Natural killer cell (primary cell): ENCODE measurements around the gene CDCA8. TPM values are rescaled to one million over a fixed set of nuclear protein-coding genes. Genes with fewer than 3 reads are reported as not detected.

Experiments
- ATAC-seq, 3 donors: fragments of 150-1000 bp in 2 of 3; fragments of 200-7000 bp in 1 of 3; cut with Tn5 transposase; 1 replicate in 1 of 3; 2 replicates in 2 of 3; pipeline ENCODE4 v1.10.0; 2021; ENCODE audit warnings: mild to moderate bottlenecking in 2 of 3, moderate library complexity in 2 of 3
- DNase-seq, 2 donors: peaks; one replicate each; pipeline versions ENCODE4 v3.0.0 to v3.0.0-alpha.2; 2013 to 2021; ENCODE audit warnings: mixed read lengths in 1 of 2
- H3K27ac ChIP-seq: one replicate; pipeline ENCODE4 v1.5.1; 2013; ENCODE audit warnings: mild to moderate bottlenecking, low read length
- H3K27me3 ChIP-seq: one replicate; pipeline ENCODE4 v1.6.1; 2013; ENCODE audit warnings: low read length; ENCODE audit not compliant: control insufficient read depth, insufficient read depth
- H3K36me3 ChIP-seq: one replicate; pipeline ENCODE4 v1.6.1; 2013; ENCODE audit warnings: low read length; ENCODE audit not compliant: control insufficient read depth, insufficient read depth
- H3K4me1 ChIP-seq: one replicate; pipeline ENCODE4 v1.6.1; 2013; ENCODE audit warnings: low read length; ENCODE audit not compliant: control insufficient read depth, insufficient read depth
- H3K4me3 ChIP-seq: one replicate; pipeline ENCODE4 v1.5.1; 2013; ENCODE audit warnings: low read length
- H3K9me3 ChIP-seq: one replicate; pipeline ENCODE4 v1.6.1; 2013; ENCODE audit warnings: low read length; ENCODE audit not compliant: control insufficient read depth, insufficient read depth
- H3K27ac Mint-ChIP-seq, 2 donors: one replicate each; pipeline ENCODE4 v1.8.0; 2022; ENCODE audit warnings: mild to moderate bottlenecking in 2 of 2, mixed read lengths in 2 of 2, moderate library complexity in 1 of 2
- H3K27me3 Mint-ChIP-seq, 2 donors: one replicate each; pipeline ENCODE4 v1.8.0; 2022; ENCODE audit warnings: low read depth in 2 of 2, mixed read lengths in 2 of 2
- H3K36me3 Mint-ChIP-seq: one replicate; pipeline ENCODE4 v1.8.0; 2022; ENCODE audit warnings: mixed read lengths
- H3K4me1 Mint-ChIP-seq, 2 donors: one replicate each; pipeline ENCODE4 v1.8.0; 2022; ENCODE audit warnings: mixed read lengths in 2 of 2
- H3K4me3 Mint-ChIP-seq: one replicate; pipeline ENCODE4 v1.8.0; 2022; ENCODE audit warnings: mild to moderate bottlenecking, moderate library complexity, mixed read lengths
- H3K9me3 Mint-ChIP-seq, 2 donors: one replicate each; pipeline ENCODE4 v1.8.0; 2022; ENCODE audit warnings: mixed read lengths in 2 of 2
- CTCF ChIP-seq: fragments of 200-600 bp; IDR thresholded peaks from one replicate; pipeline ENCODE4 v1.8.0; 2022; ENCODE audit warnings: antibody characterized with exemption
- WGBS: methylation state at CpG from one replicate; pipeline ENCODE4 v1.1.7; 2013; ENCODE audit warnings: missing lambda C conversion rate; ENCODE audit not compliant: insufficient coverage; 5-methylcytosine and 5-hydroxymethylcytosine counted together
- intact Hi-C: fragments of 100-400 bp; cut with micrococcal nuclease; formaldehyde crosslinking; loops from one replicate; pipeline ENCODE4 v1.14.2; 2022
- total RNA-seq, 4 donors: library from RNA; stranded (reverse); fragments of 120-200 nt in 1 of 4; gene quantifications; one replicate each; pipeline versions ENCODE4 v1.2.3 to v1.2.4, GENCODE V29; 2013 to 2022

The CDCA8 gene
- total RNA-seq, 3 donors from 2014 or later (not counting 1 experiment from before 2014, with no cell fraction given): 1.6 to 3.3 (median 2.2) TPM

- no peak for ATAC-seq
- intact Hi-C loops: no loop called here
- H3K36me3 ChIP-seq: no peaks in the 10 kb centered on the region
- H3K4me1 ChIP-seq: peaks cover 5% of the 10 kb centered on the region
- no peak overlapping the region for H3K27ac ChIP-seq
- Mint-ChIP-seq H3K9me3 (no peaks in the 10 kb centered on the region), H3K27me3 (peaks cover 38 to 56% of the 10 kb centered on the region in 2 donors), H3K4me3 (no peak overlapping the region), H3K4me1 (no peaks in the 10 kb centered on the region), H3K27ac (no peak overlapping the region), H3K36me3 (no peaks in the 10 kb centered on the region)
- DNase-seq: no peak
- H3K27me3 ChIP-seq: peaks cover 13% of the 10 kb centered on the region
- no peaks in the 10 kb centered on the region for H3K9me3 ChIP-seq
- WGBS: 100% methylated on average over 1 of the region's 2 CpGs
- TF ChIP-seq CTCF: no peak
- no peak overlapping the region for H3K4me3 ChIP-seq
These were observed 46.9 kb downstream of the CDCA8 start for GRCh38 chr1:37739222-37739621.

GRCh38 chr1:37741130-37741529, 48.8 kb downstream of the CDCA8 start:
- intact Hi-C loops: no loop called here
- Mint-ChIP-seq H3K4me1 (no peaks in the 10 kb centered on the region), H3K27ac (no peak overlapping the region), H3K9me3 (no peaks in the 10 kb centered on the region), H3K27me3 (peaks cover 29 to 40% of the 10 kb centered on the region in 2 donors), H3K4me3 (no peak overlapping the region), H3K36me3 (no peaks in the 10 kb centered on the region)
- no peaks in the 10 kb centered on the region for H3K36me3 ChIP-seq
- no peak for TF ChIP-seq CTCF
- no peaks in the 10 kb centered on the region for H3K9me3 ChIP-seq
- no peak overlapping the region for H3K27ac ChIP-seq
- no peak for DNase-seq
- no peaks in the 10 kb centered on the region for H3K4me1 ChIP-seq
- peaks cover 6% of the 10 kb centered on the region for H3K27me3 ChIP-seq
- 90% methylated on average over 9 of the region's 9 CpGs for WGBS
- no peak for ATAC-seq
- H3K4me3 ChIP-seq: no peak overlapping the region

- no peak overlapping the region for H3K27ac Mint-ChIP-seq
- Histone ChIP-seq H3K4me1 (no peaks in the 10 kb centered on the region), H3K9me3 (no peaks in the 10 kb centered on the region), H3K27ac (no peak overlapping the region), H3K27me3 (peaks cover 6% of the 10 kb centered on the region), H3K4me3 (no peak overlapping the region), H3K36me3 (no peaks in the 10 kb centered on the region)
- no peak for TF ChIP-seq CTCF
- no peak overlapping the region for H3K4me3 Mint-ChIP-seq
- ATAC-seq (no peak), DNase-seq (no peak)
- H3K4me1 Mint-ChIP-seq: no peaks in the 10 kb centered on the region
- intact Hi-C loops: no loop called here
- no peaks in the 10 kb centered on the region for H3K36me3 Mint-ChIP-seq
- peaks cover 30 to 40% of the 10 kb centered on the region in 2 donors for H3K27me3 Mint-ChIP-seq
- peaks cover 0 to under 1% of the 10 kb centered on the region in 2 donors for H3K9me3 Mint-ChIP-seq
- WGBS: 48% methylated on average over 6 of the region's 6 CpGs
These were observed 49.3 kb downstream of the CDCA8 start for GRCh38 chr1:37741662-37742061.

GRCh38 chr1:37746806-37747205, 54.5 kb downstream of the CDCA8 start:
- H3K4me3 Mint-ChIP-seq: no peak overlapping the region
- no peaks in the 10 kb centered on the region for H3K36me3 ChIP-seq
- H3K4me3 ChIP-seq: no peak overlapping the region
- H3K27me3 Mint-ChIP-seq: peaks cover 21 to 42% of the 10 kb centered on the region in 2 donors
- peaks cover 2% of the 10 kb centered on the region for H3K9me3 ChIP-seq
- 100% methylated on average over 1 of the region's 3 CpGs for WGBS
- DNase-seq (no peak), ATAC-seq (no peak)
- H3K27ac Mint-ChIP-seq: no peak overlapping the region
- TF ChIP-seq CTCF: no peak
- intact Hi-C loops: no loop called here
- H3K4me1 ChIP-seq: no peaks in the 10 kb centered on the region
- peaks cover 0 to 2% of the 10 kb centered on the region in 2 donors for H3K9me3 Mint-ChIP-seq
- peaks cover 5% of the 10 kb centered on the region for H3K27me3 ChIP-seq
- no peak overlapping the region for H3K27ac ChIP-seq
- H3K36me3 Mint-ChIP-seq: no peaks in the 10 kb centered on the region
- H3K4me1 Mint-ChIP-seq: no peaks in the 10 kb centered on the region
